ENCODE results near the gene PPARA.

PPARA gene

DNA sequence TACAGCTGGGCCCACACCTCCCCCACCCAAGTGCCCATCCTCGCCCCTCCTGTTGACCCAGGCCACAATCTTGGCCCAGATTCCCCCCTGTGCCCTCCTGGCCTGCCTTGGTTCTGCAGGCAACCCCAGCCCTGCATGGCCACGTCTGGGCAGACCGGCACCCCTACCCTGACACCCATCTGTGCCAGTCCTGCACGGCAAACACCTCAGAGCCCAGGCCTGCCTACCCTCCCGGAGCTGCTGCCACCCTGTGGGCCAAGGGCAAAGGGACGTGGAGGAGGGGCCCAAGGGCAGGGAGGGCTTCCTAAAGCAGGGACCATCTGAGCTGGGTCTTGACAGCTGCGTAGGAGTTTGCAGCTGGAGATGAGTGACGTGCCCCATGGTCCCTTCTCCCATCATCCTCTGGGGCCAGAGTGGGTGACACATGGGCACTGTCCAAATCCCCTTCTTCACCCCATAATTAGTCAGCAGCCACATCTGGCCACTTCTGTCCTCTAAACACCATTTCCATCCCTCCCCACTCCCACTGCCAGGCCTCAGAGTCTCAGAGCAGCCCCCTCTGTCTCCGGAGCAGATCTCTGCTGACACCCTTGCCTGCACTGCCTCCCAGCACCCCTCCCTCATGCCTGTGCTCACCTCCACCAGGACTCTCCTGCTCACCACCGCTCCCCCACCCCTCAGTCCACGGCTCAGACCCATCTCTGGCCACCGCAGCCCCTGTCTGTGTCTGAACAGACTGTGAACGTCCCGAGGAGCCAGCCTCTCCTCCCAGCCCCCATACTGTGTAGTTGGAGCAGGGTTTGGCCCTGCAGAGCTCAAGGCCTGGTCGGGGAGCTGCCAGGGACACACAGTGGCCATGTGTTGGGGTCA is 35.6 kb upstream of the PPARA start:
- no peak for DNase-seq

DNA sequence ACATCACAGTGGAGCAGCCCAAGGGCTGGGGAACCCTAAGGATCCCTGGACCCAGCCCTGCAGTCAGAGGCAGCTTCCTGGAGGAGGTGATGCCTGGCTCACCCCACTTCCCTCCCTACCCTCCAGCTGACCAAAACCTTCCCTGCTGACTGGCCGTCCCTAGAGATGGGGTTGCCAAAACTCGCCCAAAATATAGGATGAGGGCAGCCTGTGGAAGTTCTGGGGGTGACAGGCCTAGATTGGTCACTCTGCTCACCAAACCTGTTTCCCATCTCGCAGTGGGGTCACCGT is 35.0 kb upstream of the PPARA start:
- DNase-seq, result no peak

DNA sequence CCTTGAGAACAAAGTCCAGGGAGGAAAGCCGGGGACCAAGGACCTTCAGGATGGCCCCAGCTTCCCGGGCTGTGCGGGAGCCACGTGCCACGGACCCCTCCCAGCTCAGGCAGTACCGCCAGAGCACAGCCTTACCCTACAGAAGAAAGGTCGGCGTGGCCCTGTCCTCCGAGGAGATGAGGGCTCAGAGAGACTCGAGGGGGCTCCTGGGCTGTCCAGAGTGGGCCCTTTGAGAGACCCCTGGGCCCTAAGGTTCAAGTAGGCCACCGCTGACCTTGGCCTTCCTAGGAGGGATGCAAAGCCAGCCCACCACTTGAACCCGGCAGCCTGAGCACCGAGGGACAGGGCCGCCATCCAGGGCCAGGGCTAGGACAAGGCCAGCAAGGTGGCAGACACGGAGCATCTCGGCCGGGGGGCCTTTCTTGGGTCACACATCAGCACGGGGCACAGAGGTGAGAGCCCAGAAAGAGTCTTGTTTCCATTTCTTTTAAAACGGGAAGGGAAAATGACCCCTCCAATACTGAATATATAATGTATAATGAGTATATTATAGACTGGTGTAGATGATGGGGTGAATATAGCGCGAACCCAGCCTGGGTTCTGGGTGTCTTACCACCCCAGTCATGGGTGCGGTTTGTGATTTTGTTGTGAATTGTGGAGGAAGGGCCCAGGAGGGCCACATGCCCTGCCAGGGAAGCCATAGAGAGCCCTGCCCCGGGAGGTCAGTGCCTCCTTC is 34.4 kb upstream of the PPARA start:
- DNase-seq, result no peak

DNA sequence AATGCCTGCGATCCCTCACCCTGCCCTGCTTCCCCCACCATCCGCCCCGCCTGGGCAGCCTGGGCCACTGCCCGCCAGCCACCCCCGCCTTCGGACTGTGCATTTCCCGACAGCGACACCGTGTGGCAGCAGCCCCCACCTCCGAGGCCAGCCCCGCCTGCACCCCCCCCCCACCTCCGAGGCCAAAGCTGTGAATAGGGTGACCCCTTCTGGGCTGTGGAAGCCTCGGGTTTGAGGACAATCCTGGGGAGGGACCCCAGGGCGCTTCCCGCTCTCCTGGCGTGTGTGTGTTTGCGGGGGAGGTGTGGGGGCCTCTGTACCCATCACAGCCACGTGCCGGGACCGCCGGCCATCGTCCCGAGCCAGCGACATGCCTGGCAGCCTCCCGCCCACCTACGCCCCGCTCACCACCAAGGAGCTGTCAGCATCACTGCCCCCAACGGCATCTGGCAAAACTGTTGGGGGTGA is 33.8 kb upstream of the PPARA start:
- DNase-seq, result no peak

DNA sequence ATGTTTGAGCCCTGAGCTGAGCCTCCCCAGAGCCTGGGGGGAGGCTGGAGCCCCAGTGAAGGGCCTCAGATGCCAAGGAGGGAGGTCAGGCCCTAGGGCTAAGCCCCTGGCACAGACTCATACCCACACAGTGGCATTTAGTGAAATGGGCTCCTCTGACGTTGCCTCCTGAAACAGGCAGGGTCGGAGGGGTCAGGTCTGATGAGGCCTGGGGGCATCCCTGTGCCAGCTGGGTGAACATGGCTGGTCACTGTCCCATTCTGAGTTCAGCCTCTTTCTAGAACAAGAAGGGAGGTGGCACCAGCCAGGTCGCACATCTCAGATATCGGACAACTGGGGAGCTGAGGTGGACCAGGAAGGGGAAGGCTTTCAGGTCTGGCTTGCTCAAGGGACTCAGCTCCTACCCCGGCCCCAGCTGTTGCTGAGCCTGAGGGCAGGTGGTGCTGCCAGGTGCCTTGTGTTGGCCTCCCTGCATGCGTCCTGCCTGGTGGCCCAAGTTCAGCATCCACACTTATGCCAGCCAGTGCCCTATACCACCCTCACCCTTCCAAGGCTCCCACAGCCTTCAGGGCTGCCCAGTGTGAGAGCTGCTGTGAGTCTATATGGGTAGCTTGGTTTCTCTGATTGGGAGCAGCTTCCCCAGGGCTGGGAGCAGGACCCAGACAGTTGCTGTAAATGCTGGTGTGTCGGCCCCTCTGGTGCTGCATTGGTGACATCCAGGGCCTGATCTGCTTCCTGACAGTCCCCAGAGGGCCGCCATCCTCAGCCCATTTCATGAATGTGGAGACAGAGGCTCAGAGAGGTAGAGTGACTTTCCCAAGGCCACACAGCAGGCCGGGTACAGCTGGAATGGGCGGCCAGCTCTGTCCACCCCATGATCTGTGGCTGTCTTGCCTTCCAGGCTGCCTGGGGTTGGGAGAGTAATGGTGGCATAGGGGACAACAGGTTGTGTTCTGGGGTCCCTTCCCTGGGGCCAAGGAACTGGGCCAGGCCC is 32.8 kb upstream of the PPARA start:
- DNase-seq, result no peak

DNA sequence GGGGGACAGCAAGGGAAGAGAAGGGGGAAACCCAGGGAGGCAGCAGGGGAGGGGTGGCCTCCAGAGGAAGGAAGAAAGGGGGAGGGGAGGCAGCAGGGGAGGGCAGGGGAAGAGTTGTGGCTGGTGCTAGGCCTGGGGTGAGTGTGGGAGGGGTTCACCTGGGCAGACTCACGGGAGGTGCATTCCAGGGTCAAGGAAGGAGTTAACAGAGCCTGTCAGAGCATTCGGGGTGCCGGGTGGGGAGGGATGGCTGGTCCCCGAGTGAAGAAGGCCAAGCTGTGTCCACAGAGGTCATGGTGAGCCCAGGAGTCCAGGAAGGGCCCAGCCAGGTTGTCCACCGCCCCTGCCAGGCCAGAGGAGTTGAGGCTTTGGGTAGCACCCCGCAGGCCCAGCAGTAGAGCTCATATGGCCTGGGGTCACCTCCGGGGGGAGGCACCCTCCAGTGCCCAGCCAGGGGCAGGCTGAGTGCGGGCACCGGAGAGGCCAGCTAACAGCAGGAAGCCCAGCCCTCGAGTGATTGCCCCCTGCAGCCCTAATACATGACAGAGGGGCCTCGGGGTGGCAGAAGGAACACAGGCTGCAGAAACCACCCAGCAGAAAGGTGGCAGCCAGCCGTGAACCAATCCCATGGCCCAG is 31.1 kb upstream of the PPARA start:
- DNase-seq, result no peak

DNA sequence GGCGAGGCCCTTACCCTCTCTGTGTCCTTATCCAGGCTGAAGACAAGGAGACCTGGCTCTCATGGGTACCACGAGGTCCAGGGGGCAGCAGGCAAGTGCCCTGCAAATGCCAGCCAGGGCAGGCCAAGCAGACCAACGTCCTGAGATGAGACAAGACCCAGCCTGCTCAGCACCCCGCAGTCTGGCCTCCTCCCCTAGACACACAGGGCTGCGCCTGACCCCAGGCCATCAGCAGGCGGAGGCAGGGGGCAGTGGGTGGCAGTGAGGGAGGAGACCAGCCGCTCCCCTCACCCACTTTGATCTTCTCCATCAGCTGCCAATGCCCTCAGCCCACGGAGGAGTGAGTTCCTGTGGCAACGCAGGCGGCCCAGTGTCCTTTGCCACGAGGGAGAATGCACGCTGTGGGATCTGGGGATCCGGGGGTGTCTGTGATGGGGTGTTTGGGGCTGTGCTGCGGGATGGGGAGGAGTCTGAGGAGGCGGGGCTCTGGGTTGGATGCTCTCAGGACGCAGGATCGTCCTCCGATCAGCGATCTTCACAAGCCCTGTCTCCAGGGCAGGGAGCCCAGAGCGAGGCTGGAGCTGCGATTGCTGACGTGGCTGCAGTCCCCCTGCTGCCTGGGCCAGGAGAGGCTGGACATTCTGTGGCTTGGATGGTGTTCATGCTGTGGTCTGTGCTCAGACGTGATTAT is 30.5 kb upstream of the PPARA start:
- DNase-seq, result no peak

DNA sequence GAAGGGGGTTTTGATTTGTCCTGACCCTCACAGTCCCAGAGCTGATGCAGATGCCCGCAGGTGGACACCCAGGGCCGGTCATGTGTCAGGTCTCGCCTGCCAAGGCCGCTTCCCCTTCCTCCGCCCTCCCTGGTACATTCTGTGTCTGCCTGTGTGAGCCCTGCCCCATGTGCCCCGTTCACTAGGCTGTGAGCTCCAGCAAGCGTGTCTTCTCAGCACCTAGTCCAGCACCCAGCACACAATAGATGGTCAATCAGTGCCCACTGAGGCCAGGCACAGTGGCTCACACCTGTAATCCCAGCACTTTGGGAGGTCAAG is 29.9 kb upstream of the PPARA start:
- no peak for DNase-seq

DNA sequence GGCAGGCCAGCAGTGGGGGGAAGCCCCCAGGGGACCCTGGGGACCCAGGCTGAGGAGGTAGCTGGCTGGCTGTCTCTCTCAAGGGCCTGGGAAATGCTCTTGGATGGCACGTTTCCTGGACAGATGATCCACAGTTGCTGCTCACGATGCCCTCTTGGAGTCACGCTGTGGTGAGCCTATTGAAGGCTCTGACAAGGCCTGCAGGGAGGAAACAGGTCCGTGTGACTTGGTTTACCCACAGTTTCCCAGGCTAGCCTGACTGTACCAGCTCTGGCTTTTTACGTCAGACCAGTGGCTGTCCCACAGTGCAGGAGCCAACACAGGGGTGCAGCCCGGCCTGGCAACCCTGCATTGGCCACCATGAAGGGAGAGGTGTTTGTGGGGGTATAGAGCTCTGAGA is 29.2 kb upstream of the PPARA start:
- no peak for DNase-seq

DNA sequence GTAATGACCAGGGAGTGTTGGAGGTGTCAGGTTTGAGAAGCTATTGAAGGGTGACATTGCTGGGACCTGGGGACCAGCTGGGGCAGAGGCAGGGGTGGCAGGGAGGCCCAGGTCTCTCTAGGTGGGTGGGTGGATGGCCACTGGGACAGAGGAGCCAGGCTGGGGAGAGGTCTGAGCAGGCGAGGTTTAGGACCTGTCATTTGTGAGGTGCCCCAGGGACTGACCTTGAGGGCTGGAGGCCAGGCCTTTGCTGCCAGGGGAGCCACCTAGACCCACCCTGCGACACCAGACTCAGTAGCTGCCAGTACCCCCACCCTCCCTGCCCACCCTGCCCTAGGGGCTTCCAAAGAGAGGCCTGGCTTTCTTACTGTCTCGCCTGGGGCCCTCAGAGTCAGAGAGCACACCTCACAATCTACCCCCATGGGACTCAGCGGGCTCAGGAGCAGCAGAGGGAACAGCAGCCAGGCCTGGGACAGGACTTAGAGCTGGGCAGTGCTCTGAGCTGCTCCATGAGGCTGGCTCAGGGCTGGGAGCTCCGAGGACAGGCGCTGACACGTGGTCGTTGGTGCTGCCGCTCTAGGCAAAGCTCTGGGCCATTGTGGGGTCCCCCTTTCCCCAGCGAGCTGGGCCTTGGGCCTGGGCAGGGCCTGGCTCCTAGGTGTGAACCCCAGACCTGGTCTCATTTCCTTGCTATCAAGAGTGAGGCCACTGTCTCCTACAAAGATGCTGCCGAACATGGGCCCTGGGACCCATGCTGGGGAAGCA is 28.6 kb upstream of the PPARA start:
- no peak for DNase-seq

DNA sequence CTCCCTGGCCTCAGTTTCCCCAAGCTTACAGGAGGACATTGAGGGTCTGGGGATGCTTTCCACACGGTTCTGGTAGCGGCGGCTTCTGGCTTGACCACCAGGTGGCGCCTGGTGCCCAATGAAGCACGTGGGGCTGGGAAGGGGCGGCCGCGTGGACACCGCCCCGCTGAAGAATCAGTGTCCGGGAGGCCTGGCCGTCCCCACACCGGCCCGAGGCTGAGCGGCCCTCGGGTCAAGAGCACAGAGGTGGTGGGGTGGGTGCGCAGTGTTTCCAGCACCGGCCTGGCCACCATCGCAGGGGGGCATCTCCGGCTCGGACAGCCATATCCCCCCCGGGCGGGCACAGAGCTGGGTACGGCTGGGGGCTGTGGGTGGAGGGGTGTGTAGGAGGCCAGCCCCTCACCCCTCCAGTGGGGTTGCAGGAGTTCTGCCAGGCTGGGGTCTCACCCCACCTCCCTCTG is 27.8 kb upstream of the PPARA start:
- no peak for DNase-seq

DNA sequence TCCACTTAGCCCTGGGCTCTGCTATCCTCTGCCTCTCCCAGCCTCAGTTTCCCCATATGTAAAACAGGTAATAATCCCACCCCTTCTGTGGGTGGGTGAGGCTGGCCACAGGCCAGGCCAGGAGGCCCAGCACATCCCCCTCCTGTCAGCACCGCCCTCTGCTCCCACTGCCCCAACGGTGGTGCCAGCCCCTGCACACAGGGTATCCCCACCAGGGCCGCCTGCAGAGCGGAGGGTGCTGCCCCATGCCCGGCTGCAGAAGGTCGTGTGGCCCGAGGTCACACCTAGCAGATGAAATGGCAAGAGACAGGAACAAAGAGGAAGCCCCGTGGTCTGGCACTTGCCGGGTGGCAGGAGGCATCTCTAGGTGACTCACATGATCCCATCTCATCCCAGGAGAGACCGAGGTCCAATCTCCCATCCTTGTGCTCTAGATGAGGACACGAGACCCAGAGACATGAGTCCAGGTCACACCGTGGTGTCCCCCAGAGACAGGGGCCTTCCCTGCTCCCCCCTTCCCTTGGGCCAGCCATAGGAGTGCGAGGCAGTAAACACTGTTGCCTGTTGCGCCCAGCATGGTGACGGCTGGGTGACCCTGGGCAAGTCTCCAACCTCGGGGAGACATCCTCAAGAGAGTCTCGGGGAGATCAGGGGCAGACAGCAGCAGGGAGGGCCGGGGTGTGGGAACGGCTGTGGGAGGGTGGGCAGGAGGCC is 27.2 kb upstream of the PPARA start:
- no peak for DNase-seq

DNA sequence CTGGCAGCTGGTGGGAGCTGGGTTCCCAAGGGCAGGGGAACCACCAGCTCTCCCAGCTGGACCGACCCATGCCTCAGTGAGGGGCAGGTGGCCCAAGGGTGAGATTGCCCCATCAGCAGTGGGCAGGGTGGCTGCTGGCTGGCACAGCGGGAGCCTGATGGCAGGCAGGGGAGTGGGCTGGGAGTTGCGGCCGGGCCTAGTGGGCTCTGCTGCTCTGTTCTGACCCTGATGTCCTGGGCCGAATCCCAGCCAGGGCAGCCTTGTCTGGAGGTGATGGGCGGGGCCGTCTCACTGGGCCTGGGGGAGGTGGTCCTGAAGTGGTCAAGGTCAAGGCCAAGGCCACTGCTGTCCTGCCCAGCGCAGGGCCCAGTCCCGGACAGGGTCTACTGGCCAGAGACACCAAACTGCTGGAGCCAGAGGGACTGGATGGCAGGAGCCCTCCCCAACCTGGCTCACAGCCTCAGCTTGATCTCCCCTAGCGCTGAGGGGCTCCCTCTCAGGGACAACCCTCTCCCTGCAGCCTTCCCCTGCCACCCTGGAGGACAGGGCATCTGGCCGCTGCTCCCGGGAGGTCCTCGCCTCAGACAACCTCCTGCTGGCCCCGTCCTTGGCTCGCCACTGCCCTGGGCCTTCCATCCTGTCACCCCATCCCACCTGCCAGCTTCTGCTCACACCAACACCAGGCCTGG is 26.5 kb upstream of the PPARA start:
- no peak for DNase-seq

DNA sequence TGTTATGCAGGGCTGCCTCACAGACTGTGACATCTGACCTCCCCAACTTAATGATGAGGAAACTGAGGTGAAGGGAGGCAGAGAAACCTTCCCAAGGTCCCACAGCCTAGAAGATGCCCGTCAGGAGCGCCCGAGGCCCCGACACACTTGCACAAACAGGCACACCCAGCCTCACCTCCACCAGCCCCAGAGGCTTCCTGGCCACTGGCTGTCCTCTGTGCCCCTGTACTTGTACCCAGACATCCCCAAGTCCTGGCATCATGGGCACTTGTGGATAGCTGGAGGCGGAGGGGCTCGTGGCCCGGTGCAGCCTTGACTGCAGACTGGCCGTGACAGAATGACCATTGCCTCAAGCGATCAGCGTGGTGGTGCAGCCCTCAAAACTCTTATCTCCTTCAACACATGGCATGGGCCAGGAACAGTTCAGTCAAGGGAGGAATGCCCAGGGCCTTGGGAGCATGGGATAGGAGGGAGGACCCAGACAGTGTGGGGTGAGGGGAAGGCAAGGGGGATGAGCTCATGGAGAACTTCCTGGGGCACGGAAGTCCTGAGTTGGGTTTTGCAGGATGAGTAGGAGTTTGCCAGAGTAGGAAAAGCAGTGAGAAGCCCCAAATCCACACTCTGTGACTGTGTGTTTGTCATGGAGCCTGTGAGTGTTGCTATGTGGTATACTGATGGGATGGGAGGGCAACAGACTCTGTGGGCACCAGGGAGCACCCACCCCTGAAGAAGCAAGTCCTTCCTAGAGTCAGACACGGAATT is 25.8 kb upstream of the PPARA start:
- no peak for DNase-seq

DNA sequence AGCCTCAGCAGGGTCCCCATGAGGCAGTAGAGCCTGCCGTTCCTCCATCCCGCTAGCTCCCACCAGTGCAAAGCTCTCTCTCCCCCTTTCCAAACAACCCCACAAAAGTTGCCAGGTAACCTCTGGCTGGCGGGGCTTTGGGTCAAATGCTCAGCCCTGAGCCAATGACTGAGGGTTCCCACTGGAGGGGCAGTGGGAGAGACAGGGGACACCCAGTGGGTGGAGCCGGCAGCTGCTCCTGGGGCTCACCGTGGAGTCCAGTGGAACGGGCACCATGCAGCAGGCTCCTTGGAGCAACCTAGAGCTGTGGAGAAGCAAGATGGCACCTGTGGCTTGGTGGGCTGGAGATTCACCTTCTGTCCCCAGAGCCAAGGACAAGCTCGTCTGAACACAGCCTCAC is 25.0 kb upstream of the PPARA start:
- no peak for DNase-seq

DNA sequence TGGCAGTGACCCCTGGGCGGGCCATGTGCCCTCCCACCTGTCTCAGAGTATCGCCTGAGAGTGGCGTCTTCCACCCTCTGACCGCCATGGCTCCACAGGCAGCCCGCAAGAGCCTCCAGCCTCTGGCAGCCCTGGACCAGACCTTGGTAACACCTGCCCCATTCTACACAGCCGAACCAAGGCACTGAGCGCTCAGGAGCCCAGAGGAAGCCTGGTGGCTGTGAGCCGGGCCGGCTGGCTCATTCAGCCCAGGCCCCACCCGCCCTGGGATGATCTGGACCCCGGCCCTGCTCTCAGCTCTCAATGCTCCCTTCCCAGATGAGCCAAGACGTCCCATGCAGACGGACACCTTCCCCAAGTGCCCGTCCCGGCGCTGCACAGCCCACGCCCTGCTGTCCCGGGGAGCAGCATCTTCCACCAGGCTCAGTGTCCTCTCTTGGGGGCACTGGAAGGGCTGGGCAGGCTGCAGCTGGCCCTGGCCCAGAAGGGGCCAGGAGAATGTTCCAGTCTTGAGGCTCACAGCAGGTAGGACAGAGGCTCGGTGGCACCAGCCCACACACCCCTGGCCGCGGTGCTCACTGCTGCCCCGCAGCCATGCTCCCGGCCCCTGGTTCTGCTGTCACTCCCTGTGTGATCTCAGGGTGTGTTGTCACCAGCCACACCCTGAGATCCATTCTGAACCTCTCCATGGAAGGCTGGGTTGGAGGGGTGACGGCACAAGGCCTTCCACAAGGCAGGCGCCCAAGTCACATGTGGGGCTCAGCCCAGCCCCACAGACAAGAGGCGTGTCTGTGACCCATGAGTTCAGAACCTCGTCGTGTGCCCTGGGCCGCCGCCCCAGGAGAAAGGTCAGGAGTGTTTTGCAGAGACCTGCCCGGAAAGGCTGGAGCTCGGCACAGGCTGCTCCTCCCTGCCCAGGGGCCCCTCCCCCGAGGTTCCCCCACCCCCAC is 24.2 kb upstream of the PPARA start:
- no peak for DNase-seq

DNA sequence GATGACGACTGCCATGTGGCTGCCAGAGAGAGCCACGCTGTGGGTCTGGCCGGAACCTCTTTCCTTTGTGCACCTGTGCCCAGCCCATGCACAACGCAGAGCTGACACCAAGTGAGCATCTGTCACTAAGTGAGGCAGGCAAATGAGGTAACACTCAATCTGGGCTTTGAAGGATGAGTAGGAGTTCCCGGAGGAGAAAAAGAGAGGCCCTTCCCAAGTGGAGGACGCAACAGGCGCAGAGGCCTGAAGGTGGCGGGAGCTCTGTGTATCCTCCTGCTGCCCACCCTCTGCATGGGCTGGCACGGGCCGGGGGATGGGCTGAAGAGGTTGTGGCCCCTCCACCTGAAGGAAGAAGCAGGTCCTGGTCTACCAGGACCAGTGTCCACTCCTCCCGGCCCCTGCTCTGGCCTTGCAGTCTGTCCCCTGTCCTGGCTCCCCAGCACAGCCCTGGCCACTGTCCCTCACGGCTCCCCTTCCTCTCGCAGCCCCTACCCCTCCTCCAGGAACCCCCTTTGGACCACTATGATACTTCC is 23.4 kb upstream of the PPARA start:
- no peak for DNase-seq

DNA sequence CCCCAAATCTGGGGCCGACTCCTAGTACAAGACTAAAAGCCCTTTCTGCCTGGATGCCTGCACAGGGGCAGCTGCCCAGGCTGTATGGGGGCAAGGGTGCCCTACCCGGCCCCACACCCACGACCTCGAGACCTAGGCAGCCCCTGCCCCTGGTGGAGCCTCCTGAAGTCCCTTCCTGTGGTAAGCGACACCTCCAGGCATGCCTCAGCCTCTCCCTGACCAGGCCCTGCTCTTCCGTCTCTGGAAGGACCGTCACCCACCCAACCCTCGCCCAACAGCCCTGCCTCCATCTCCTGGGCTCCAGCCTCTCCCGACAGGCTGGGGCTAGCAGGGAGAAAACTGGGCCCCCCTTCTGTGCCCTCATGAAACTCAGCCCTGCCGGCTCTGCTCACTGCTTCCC is 22.8 kb upstream of the PPARA start:
- DNase-seq, result no peak
